Mammary epithelial cell (primary cell): ENCODE results near the gene LVRN.

Experiments used
- CTCF ChIP-seq, 2 donors: IDR thresholded peaks in 1 of 2; conservative IDR thresholded peaks in 1 of 2; 2 replicates each; pipeline ENCODE4 v1.5.1; 2011 to 2012; ENCODE audit warnings: inconsistent platforms in 2 of 2, low read length in 2 of 2, mild to moderate bottlenecking in 2 of 2, control low read depth in 1 of 2, low read depth in 1 of 2; ENCODE audit not compliant: insufficient read depth in 1 of 2; ENCODE audit errors: extremely low read depth in 1 of 2
- EZH2 ChIP-seq: IDR thresholded peaks from 2 replicates; pipeline ENCODE4 v1.6.1; 2012; ENCODE audit warnings: low read length, inconsistent platforms, borderline replicate concordance

GRCh38 chr5:116025866-116026265, 63.6 kb downstream of the LVRN start:
- no peak for TF ChIP-seq CTCF (conservative IDR thresholded peaks at IDR 0.05 in 1 of 2, IDR thresholded peaks at IDR 0.05 in 1 of 2; ENCODE audit: extremely low read depth in 1 of 2, insufficient read depth in 1 of 2, low read depth in 1 of 2, low read length in 2 of 2)
- TF ChIP-seq EZH2 = no peak
